ENCODE measurements around the gene CYP4A11. TPM values are rescaled to one million over a fixed set of nuclear protein-coding genes. Genes with fewer than 3 reads are reported as not detected.

CYP4A11 gene
- total RNA-seq, 1 donor from 2014 or later: not detected

Other genes starting within 250 kb of the CYP4A11 start
- 63.6 and 65.2 TPM in 2 replicates for gene EFCAB14, start 222.4 kb downstream of the CYP4A11 start, total RNA-seq
- gene CYP4B1, start 142.4 kb downstream of the CYP4A11 start, total RNA-seq: 0.80 TPM in 1 of 2 replicates, not detected in the other
- 0.24 and 0.80 TPM in 2 replicates for gene CYP4X1, start 82.2 kb upstream of the CYP4A11 start, total RNA-seq
- not detected in 2 replicates for gene CYP4Z1, start 125.8 kb upstream of the CYP4A11 start, total RNA-seq
- not detected in 2 replicates for gene CYP4A22, start 196.0 kb upstream of the CYP4A11 start, total RNA-seq
- gene PDZK1IP1, start 248.6 kb upstream of the CYP4A11 start, total RNA-seq: not detected in 2 replicates

Measured in progenitor cell of endocrine pancreas (in vitro differentiated cells).